ENCODE measurements around the gene PALB2. TPM values are rescaled to one million over a fixed set of nuclear protein-coding genes. Genes with fewer than 3 reads are reported as not detected.

The PALB2 gene
- total and polyA plus RNA-seq, 9 of the 15 experiments (the other 6 are each of a cell fraction or from before 2014, with no cell fraction given) = 7.0 to 25.8 (median 15.2) TPM

GRCh38 chr16:23595246-23595950, 45.7 kb downstream of the PALB2 start:
- CTCF ChIA-PET (ENCODE audit: low intra/inter-chr PET ratio) = interaction anchor here (1.3 kb wide), 1 partner anchor 38 kb away, joined by 4 read pairs; the partner anchor contains the start of genes EARS2 and UBFD1
- H3K27me3 ChIP-seq (ENCODE audit: control insufficient read depth in 2 of 2, insufficient read depth in 2 of 2, low read length in 2 of 2) = no peaks in the 10 kb centered on the region
- H3K4me3 ChIP-seq = peak overlapping the region; percentile 80
- POLR2A ChIA-PET = no interaction called here
- WGBS (ENCODE audit: insufficient coverage, low coverage, missing lambda C conversion rate) = 3% methylated on average over 34 of the region's 34 CpGs
- no peaks in the 10 kb centered on the region; the same call in 1 of the 2 replicates for H4K20me1 ChIP-seq (replicated peaks; ENCODE audit: control insufficient read depth, insufficient read depth, low read length)
- ATAC-seq = peak; percentile 11
- H3K9ac ChIP-seq (ENCODE audit: insufficient read depth in 1 of 2, low read depth in 2 of 2, low read length in 2 of 2) = peak overlapping the region; percentile 95 to 99
- peak overlapping the region; percentile 86 for H3K27ac ChIP-seq (ENCODE audit: extremely low read depth, low read depth, low read length)
- peak overlapping the region; percentile 96 for H2AFZ ChIP-seq (ENCODE audit: low read depth, low read length)
- H3K36me3 ChIP-seq (ENCODE audit: control insufficient read depth, insufficient read depth, low read length) = peaks cover 42% of the 10 kb centered on the region
- no peaks in the 10 kb centered on the region for H3K9me1 ChIP-seq (ENCODE audit: control insufficient read depth, insufficient read depth, low read length)
- TF ChIP-seq SIN3A (IDR thresholded peaks at IDR 0.05; ENCODE audit: borderline replicate concordance in 2 of 2, control insufficient read depth in 1 of 2, low read depth in 2 of 2, low read length in 2 of 2) = 0 out of 4 replicates have a peak, but pooled peaks of 1 of the 2 experiments have one; percentile 9
- TF ChIP-seq ZNF263 (CRISPR knock-in tag; IDR thresholded peaks at IDR 0.05; ENCODE audit: borderline replicate concordance) = 0 out of 2 replicates have a peak, but pooled peaks have one; percentile 14
- TF ChIP-seq ZNF12 (CRISPR knock-in tag; IDR thresholded peaks at IDR 0.05) = 0 out of 2 replicates have a peak, but pooled peaks have one; percentile 38
- TF ChIP-seq HOXB6 (CRISPR knock-in tag; IDR thresholded peaks at IDR 0.05; ENCODE audit: borderline replicate concordance) = no peak
- H3K9me3 ChIP-seq (replicated peaks; ENCODE audit: control insufficient read depth, insufficient read depth, low read depth, low read length) = no peaks in the 10 kb centered on the region
- peak in 1 of 4 experiments; percentile 16 for DNase-seq (ENCODE audit: extremely low read depth in 1 of 4, low spot score in 3 of 4)
- BruUV-seq (replicated peaks) = TSS peak; percentile 62
- peak; percentile 61 for FAIRE-seq
- in situ Hi-C loops (cut with MboI) (no loop called here), intact Hi-C loops (cut with micrococcal nuclease) (no loop called here)
- peaks cover 12 to 18% of the 10 kb centered on the region in 2 experiments; a peak in 4 of 5 replicates for H3K4me1 ChIP-seq (replicated peaks in 1 of 2; ENCODE audit: control insufficient read depth in 2 of 2, insufficient read depth in 2 of 2, low read length in 2 of 2)
- H3K79me2 ChIP-seq (ENCODE audit: control insufficient read depth, insufficient read depth, low read length) = peaks cover 56% of the 10 kb centered on the region
- H3K4me2 ChIP-seq (ENCODE audit: insufficient read depth, low read length) = peak overlapping the region; percentile 99

Data from K562 (cell line).